Measurements from ENCODE around the gene SMG6. TPM values are rescaled to one million over a fixed set of nuclear protein-coding genes. Genes with fewer than 3 reads are reported as not detected.

The SMG6 gene
- total and polyA plus RNA-seq, 2 of the 13 experiments (the other 11 are each of a cell fraction or from before 2014, with no cell fraction given) = 4.6 to 14.6 TPM

GRCh38 chr17:2174468-2175293 lies 128.9 kb downstream of the SMG6 start (continued):
- TF ChIP-seq HOXA5 (CRISPR knock-in tag; IDR thresholded peaks at IDR 0.05) (peak; percentile 56; the same call in 1 of the 2 replicates), ZBTB37 (CRISPR knock-in tag; IDR thresholded peaks at IDR 0.05) (peak; percentile 83), RAD21 (CRISPR knock-in tag; IDR thresholded peaks at IDR 0.05) (peak; percentile 35; the same call in 1 of the 2 replicates), HDAC2 (CRISPR knock-in tag; IDR thresholded peaks at IDR 0.05) (peak; percentile 85), SIX1 (CRISPR knock-in tag; IDR thresholded peaks at IDR 0.05; ENCODE audit: borderline replicate concordance) (peak; percentile 66; the same call in 1 of the 2 replicates), SKI (IDR thresholded peaks at IDR 0.05; ENCODE audit: partially characterized antibody) (peak; percentile 81), AHDC1 (CRISPR knock-in tag; IDR thresholded peaks at IDR 0.05; ENCODE audit: borderline replicate concordance) (peak; percentile 69; the same call in 1 of the 2 replicates), ZSCAN29 (CRISPR knock-in tag; conservative IDR thresholded peaks at IDR 0.05) (0 out of 2 replicates have a peak, but pooled peaks have one; percentile 32), RXRB (CRISPR knock-in tag; IDR thresholded peaks at IDR 0.05; ENCODE audit: borderline replicate concordance) (peak; percentile 98)

Measured in HepG2 (cell line).